Measurements from ENCODE around the gene MOB3A.

Gene MOB3A

DNA sequence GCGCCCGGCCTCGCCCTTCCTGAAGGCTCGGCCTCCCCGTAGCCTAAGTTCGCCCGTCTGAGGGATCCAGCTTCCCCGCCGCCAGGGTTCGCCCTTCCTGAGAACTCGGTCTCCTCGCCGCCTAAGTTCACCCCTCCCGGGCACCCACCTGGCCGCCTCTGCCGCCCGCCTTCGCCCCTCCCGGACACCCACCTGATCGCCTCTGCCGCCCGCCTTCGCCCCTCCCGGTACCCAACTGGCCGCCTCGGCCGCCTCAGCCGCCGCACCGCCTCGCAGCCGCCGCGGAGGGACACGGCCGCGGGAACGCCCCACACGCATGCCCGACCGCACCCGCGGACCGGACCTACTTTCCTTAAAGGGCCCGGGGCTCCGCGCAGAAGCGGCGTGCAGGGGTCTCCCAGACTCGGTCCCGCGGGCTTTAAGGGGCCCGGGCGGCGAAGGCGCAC is at the start of gene MOB3A:
Gene MOB3A, minus strand, starts transcription at position 293 of the 446 bp plus-strand sequence. CDS start 17,766 bp downstream, outside the sequence.
- H3K4me3 ChIP-seq (ENCODE audit: low read depth, low read length), result peak within 1 kb of the TSS; percentile 69
- peak; percentile 73 for DNase-seq (ENCODE audit: low read depth)
- TF ChIP-seq, protein P1, sequence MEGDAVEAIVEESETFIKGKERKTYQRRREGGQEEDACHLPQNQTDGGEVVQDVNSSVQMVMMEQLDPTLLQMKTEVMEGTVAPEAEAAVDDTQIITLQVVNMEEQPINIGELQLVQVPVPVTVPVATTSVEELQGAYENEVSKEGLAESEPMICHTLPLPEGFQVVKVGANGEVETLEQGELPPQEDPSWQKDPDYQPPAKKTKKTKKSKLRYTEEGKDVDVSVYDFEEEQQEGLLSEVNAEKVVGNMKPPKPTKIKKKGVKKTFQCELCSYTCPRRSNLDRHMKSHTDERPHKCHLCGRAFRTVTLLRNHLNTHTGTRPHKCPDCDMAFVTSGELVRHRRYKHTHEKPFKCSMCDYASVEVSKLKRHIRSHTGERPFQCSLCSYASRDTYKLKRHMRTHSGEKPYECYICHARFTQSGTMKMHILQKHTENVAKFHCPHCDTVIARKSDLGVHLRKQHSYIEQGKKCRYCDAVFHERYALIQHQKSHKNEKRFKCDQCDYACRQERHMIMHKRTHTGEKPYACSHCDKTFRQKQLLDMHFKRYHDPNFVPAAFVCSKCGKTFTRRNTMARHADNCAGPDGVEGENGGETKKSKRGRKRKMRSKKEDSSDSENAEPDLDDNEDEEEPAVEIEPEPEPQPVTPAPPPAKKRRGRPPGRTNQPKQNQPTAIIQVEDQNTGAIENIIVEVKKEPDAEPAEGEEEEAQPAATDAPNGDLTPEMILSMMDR (IDR thresholded peaks at IDR 0.05; ENCODE audit: control insufficient read depth, extremely low read depth, insufficient read depth), result peak; percentile 40

GRCh38 chr19:2145831-2146241 is 49.7 kb upstream of the MOB3A start:
- DNase-seq (ENCODE audit: low read depth), result no peak
- H3K4me3 ChIP-seq (ENCODE audit: low read depth, low read length), result no peak overlapping the region
- TF ChIP-seq, protein P1 (IDR thresholded peaks at IDR 0.05; ENCODE audit: control insufficient read depth, extremely low read depth, insufficient read depth), result no peak

GRCh38 chr19:2144190-2144589 is 48.1 kb upstream of the MOB3A start:
- TF ChIP-seq, protein P1 (IDR thresholded peaks at IDR 0.05; ENCODE audit: control insufficient read depth, extremely low read depth, insufficient read depth), result no peak
- H3K4me3 ChIP-seq (ENCODE audit: low read depth, low read length), result no peak overlapping the region
- no peak for DNase-seq (ENCODE audit: low read depth)

GRCh38 chr19:2142173-2142829 is 46.2 kb upstream of the MOB3A start:
- H3K4me3 ChIP-seq (ENCODE audit: low read depth, low read length), result no peak overlapping the region
- TF ChIP-seq, protein P1 (IDR thresholded peaks at IDR 0.05; ENCODE audit: control insufficient read depth, extremely low read depth, insufficient read depth), result no peak

DNA sequence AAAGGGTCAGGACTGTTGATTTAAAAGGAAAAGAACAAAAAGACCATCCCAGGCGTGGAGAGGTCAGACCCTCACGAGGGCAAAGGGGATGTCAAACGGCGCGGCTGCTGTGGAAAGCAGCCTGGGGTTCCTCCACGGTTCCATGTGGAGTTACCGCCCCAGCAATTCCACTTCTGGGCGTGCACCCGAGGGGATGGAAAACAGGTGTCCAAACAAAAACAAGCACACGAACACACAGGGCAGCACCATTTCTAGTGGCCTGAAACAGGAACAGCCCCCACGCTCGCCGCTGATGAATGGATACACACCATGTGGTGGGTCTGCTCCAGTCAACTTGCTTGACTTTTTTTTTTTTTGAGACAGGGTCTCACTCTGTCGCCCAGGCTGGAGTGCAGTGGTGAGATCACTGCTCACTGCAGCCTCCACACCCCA is 44.0 kb upstream of the MOB3A start:
- TF ChIP-seq, protein P1 (IDR thresholded peaks at IDR 0.05; ENCODE audit: control insufficient read depth, extremely low read depth, insufficient read depth), result no peak
- no peak overlapping the region for H3K4me3 ChIP-seq (ENCODE audit: low read depth, low read length)
- no peak for DNase-seq (ENCODE audit: low read depth)

More at GRCh38 chr19:2142173-2142829, 46.2 kb upstream of the MOB3A start:
- no peak for DNase-seq (ENCODE audit: low read depth)

DNA sequence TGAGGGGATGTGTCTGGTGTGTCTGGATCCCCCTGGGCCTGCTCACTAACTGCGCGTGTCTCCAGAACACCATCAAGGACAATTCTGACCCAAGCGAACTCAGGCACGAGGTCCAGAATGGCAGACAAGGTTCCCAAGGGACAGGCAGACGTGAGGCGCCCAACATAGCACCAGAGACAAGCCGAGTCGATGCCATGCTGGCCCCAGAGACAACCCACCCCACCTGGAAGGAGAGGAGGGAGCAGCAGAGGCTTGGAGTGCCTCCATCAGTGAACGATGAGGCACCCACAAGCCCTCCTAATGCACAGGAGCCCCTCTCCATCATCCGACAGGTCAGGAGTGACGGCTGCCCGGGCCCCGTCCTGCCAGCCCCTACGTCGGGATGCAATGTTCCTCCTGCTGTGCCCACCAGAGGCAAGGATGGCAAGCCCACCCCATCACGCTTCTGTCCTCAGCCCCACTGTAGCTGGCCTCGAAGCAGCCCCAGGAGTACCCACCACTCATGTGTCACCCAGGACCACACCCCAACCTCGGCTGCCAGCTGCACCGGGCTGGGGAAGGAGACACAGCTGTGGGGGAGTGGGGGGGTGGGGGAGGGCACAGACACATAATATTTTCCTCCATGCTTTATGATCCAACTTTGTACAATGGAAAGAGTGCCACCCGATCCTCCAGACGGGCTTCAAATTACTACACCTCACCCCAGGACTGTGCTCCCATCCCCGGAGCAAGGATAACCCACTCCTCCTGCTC is 43.4 kb upstream of the MOB3A start:
- no peak for DNase-seq (ENCODE audit: low read depth)

More for the DNA sequence above, 43.4 kb upstream of the MOB3A start:
- no peak overlapping the region for H3K4me3 ChIP-seq (ENCODE audit: low read depth, low read length)
- TF ChIP-seq, protein P1 (IDR thresholded peaks at IDR 0.05; ENCODE audit: control insufficient read depth, extremely low read depth, insufficient read depth), result no peak

All from LNCaP clone FGC (cell line).